ENCODE data around the gene DLG1. TPM values are rescaled to one million over a fixed set of nuclear protein-coding genes. Genes with fewer than 3 reads are reported as not detected.

DLG1 gene
- total RNA-seq, 4 donors from 2014 or later: 134 to 211 (median 152) TPM

GRCh38 chr3:197237897-197238296, 60.5 kb downstream of the DLG1 start:
- TF ChIP-seq EP300 (IDR thresholded peaks at IDR 0.05; ENCODE audit: low read depth) (no peak), CTCF (IDR thresholded peaks at IDR 0.05) (peak in 1 of 5 experiments; percentile 12), POLR2A (IDR thresholded peaks at IDR 0.05) (no peak)
- intact Hi-C loops (cut with DNase I; ENCODE audit: low total_unique reads): no loop called here
- H3K9me3 ChIP-seq: peaks cover 3 to 14% of the 10 kb centered on the region in 2 donors
- H3K27me3 ChIP-seq: no peaks in the 10 kb centered on the region
- H3K4me1 ChIP-seq: peaks cover 6 to 49% (median 34%) of the 10 kb centered on the region in 4 donors
- WGBS, 2 donors (ENCODE audit: low coverage in 1 of 2): 82 to 85% methylated on average over 2 to 4 of the region's 4 CpGs
- in situ Hi-C loops (cut with MboI; ENCODE audit: low pct_ligation_motif_present in 1 of 4, low pct_unique_long_range_greater_than_20kb in 1 of 4, low sequenced_read_pairs in 3 of 4): no loop called here
- peaks cover 0 to 13% (median 0%) of the 10 kb centered on the region in 4 donors for H3K36me3 ChIP-seq
- DNase-seq: no peak
- peak overlapping the region in 3 of 4 donors; percentile 43 to 71 (median 56) for H3K27ac ChIP-seq
- no peak overlapping the region for H3K4me3 ChIP-seq

- TF ChIP-seq POLR2AphosphoS5 (IDR thresholded peaks at IDR 0.05) (no peak), EP300 (IDR thresholded peaks at IDR 0.05; ENCODE audit: low read depth) (no peak), CTCF (IDR thresholded peaks at IDR 0.05) (no peak), POLR2A (IDR thresholded peaks at IDR 0.05) (no peak)
- intact Hi-C loops (cut with DNase I; ENCODE audit: low total_unique reads): no loop called here
- Histone ChIP-seq H3K36me3 (no peaks in the 10 kb centered on the region), H3K27me3 (no peaks in the 10 kb centered on the region), H3K27ac (peak overlapping the region; percentile 24 to 74 (median 64)), H3K4me3 (no peak overlapping the region), H3K4me1 (peaks cover 6 to 49% (median 34%) of the 10 kb centered on the region in 4 donors), H3K9me3 (no peaks in the 10 kb centered on the region)
- WGBS, 2 donors (ENCODE audit: low coverage in 1 of 2): 64 to 73% methylated on average over 4 of the region's 4 CpGs
- in situ Hi-C loops (cut with MboI; ENCODE audit: low pct_ligation_motif_present in 1 of 4, low pct_unique_long_range_greater_than_20kb in 1 of 4, low sequenced_read_pairs in 3 of 4): no loop called here
- no peak for DNase-seq
These were observed 62.0 kb downstream of the DLG1 start for GRCh38 chr3:197236362-197236761.

GRCh38 chr3:197234947-197235914, 63.2 kb downstream of the DLG1 start:
- TF ChIP-seq CTCF (IDR thresholded peaks at IDR 0.05) (no peak), POLR2AphosphoS5 (IDR thresholded peaks at IDR 0.05) (no peak), EP300 (IDR thresholded peaks at IDR 0.05; ENCODE audit: low read depth) (no peak)

GRCh38 chr3:197231321-197231720, 67.1 kb downstream of the DLG1 start:
- no peak for DNase-seq
- Histone ChIP-seq H3K27ac (no peak overlapping the region), H3K27me3 (no peaks in the 10 kb centered on the region), H3K36me3 (no peaks in the 10 kb centered on the region), H3K4me1 (peaks cover 13 to 38% (median 23%) of the 10 kb centered on the region in 4 donors), H3K9me3 (no peaks in the 10 kb centered on the region), H3K4me3 (no peak overlapping the region)
- no peak for TF ChIP-seq POLR2A (IDR thresholded peaks at IDR 0.05)
- TF ChIP-seq EP300 (IDR thresholded peaks at IDR 0.05; ENCODE audit: low read depth): no peak
- TF ChIP-seq POLR2AphosphoS5 (IDR thresholded peaks at IDR 0.05): no peak
- TF ChIP-seq CTCF (IDR thresholded peaks at IDR 0.05): no peak
- WGBS, 2 donors (ENCODE audit: low coverage in 1 of 2): 95 to 100% methylated on average over 5 to 7 of the region's 7 CpGs
- intact Hi-C loops (cut with DNase I; ENCODE audit: low total_unique reads): no loop called here
- in situ Hi-C loops (cut with MboI; ENCODE audit: low pct_ligation_motif_present in 1 of 4, low pct_unique_long_range_greater_than_20kb in 1 of 4, low sequenced_read_pairs in 3 of 4): no loop called here

More at GRCh38 chr3:197234947-197235914, 63.2 kb downstream of the DLG1 start:
- Histone ChIP-seq H3K36me3 (no peaks in the 10 kb centered on the region), H3K4me1 (peaks cover 6 to 51% (median 35%) of the 10 kb centered on the region in 4 donors), H3K27me3 (no peaks in the 10 kb centered on the region), H3K27ac (peak overlapping the region; percentile 27 to 74 (median 64)), H3K4me3 (no peak overlapping the region), H3K9me3 (no peaks in the 10 kb centered on the region)
- WGBS, 2 donors (ENCODE audit: low coverage in 1 of 2): 68 to 72% methylated on average over 4 of the region's 4 CpGs
- intact Hi-C loops (cut with DNase I; ENCODE audit: low total_unique reads) (no loop called here), in situ Hi-C loops (cut with MboI; ENCODE audit: low pct_ligation_motif_present in 1 of 4, low pct_unique_long_range_greater_than_20kb in 1 of 4, low sequenced_read_pairs in 3 of 4) (no loop called here)
- DNase-seq: no peak

All from transverse colon (tissue), 4 donors.